ENCODE results near the gene DOCK1.

DOCK1 gene

GRCh38 chr10:127435246-127435645, 530.0 kb downstream of the DOCK1 start:
- in situ Hi-C loops (cut with HindIII; ENCODE audit: low sequenced_read_pairs), result no loop called here
- H3K4me3 ChIP-seq (ENCODE audit: low read depth, low read length), result no peak overlapping the region
- DNase-seq (ENCODE audit: low read depth, low spot score), result no peak
- no peak for TF ChIP-seq CTCF (IDR thresholded peaks at IDR 0.05; ENCODE audit: low read depth, low read length)

- no peak overlapping the region for H3K4me3 ChIP-seq (ENCODE audit: low read depth, low read length)
- in situ Hi-C loops (cut with HindIII; ENCODE audit: low sequenced_read_pairs), result no loop called here
- TF ChIP-seq CTCF (IDR thresholded peaks at IDR 0.05; ENCODE audit: low read depth, low read length), result no peak
- DNase-seq (ENCODE audit: low read depth, low spot score), result no peak
These were observed 535.1 kb downstream of the DOCK1 start for GRCh38 chr10:127440371-127440770.

DNA sequence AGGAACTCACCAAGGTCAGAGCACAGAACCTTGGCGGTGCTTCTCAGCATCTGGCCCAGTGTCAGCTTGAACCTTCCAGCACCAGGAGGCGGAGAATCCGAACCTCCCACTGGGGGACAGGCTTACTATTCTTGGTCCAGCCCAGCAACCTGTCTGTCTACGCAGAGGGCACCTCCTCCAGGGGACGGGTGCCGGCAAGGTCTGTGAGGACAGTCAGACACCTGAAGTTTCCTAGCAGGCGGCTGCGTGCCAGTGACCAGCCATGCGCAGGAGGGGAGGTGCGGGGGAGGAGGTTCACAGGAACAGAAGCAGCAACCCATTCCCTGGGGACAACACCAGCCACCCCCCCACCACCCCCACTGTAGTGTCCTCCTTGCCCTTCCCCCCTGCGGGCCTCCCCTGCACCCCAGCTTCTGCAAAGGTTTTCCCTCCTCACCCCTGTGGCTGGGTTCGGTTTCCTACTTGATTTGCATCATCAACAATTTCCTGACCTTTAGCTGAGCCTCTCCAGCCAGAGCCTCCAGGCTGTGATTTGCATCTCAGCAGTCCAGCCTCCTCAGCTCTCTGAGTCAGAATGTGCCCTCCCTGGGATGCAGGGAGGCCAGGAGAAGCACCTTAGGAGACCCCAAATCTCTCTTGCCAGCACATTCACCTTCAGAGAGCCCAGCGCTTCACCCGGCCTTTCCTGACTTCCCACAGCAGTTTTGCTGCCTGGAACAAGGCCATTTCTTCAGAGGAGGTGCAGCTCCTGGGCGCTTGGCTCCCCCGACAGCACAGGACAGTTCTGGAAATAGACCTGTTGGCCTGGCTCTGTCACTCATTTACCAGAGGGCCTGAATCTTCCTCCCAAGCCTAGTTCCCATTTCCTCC, 536.4 kb downstream of the DOCK1 start:
- H3K4me3 ChIP-seq (ENCODE audit: low read depth, low read length), result no peak overlapping the region
- in situ Hi-C loops (cut with HindIII; ENCODE audit: low sequenced_read_pairs), result no loop called here
- no peak for TF ChIP-seq CTCF (IDR thresholded peaks at IDR 0.05; ENCODE audit: low read depth, low read length)
- no peak for DNase-seq (ENCODE audit: low read depth, low spot score)

DNA sequence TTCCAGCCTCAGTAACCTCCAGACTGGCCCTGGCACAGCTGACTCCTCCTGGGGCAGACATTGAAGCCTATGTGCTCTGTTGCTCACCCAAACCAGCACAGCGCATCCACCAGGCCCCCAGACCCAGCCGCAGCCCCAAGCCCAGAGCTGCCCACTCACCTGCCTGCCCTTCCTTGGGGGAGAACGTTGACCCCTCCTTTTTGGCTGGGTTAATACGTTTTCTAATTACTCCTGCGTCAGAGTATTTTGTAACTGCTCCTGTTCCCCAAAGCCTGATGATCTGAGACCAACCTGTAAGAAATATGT, 536.9 kb downstream of the DOCK1 start:
- DNase-seq (ENCODE audit: low read depth, low spot score), result no peak
- in situ Hi-C loops (cut with HindIII; ENCODE audit: low sequenced_read_pairs), result no loop called here
- no peak overlapping the region for H3K4me3 ChIP-seq (ENCODE audit: low read depth, low read length)
- TF ChIP-seq CTCF (IDR thresholded peaks at IDR 0.05; ENCODE audit: low read depth, low read length), result no peak

DNA sequence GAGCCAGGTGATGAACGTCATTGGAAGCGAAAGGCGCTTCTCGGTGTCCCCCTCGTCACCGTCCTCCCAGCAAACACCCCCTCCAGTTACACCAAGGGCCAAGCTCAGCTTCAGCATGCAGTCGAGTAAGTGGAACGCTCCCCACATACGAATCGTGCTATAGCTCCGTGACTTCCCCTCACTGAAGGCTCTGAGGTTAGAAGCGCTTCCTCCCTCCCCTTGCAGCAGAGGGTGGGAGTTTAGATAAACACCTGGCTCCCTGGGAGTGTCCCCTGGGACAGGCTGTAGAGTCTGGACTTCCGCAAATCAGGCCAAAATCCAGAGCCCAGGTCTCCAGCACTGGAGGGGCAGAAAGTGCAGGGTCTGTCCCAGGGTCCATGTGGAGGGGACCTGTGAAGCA, 538.9 kb downstream of the DOCK1 start:
- TF ChIP-seq CTCF (IDR thresholded peaks at IDR 0.05; ENCODE audit: low read depth, low read length), result no peak
- in situ Hi-C loops (cut with HindIII; ENCODE audit: low sequenced_read_pairs), result no loop called here
- DNase-seq (ENCODE audit: low read depth, low spot score), result no peak
- H3K4me3 ChIP-seq (ENCODE audit: low read depth, low read length), result no peak overlapping the region

- in situ Hi-C loops (cut with HindIII; ENCODE audit: low sequenced_read_pairs), result no loop called here
- H3K4me3 ChIP-seq (ENCODE audit: low read depth, low read length), result no peak overlapping the region
- no peak for TF ChIP-seq CTCF (IDR thresholded peaks at IDR 0.05; ENCODE audit: low read depth, low read length)
- no peak for DNase-seq (ENCODE audit: low read depth, low spot score)
These were observed 542.0 kb downstream of the DOCK1 start for GRCh38 chr10:127447197-127447596.
